Panc1 (cell line): ENCODE results near the gene CDH13.

ENCODE experiments used
- CTCF ChIP-seq: fragments of 450-650 bp; IDR thresholded peaks from 2 replicates; pipeline ENCODE4 v1.5.1; 2017; ENCODE audit warnings: mild to moderate bottlenecking
- POLR2AphosphoS5 ChIP-seq: IDR thresholded peaks from 2 replicates; pipeline ENCODE4 v1.6.1; 2012; ENCODE audit warnings: mild to moderate bottlenecking, low read depth, low read length, moderate library complexity
- REST ChIP-seq, 2 experiments: IDR thresholded peaks; 2 replicates each; pipeline ENCODE4 v1.6.1; 2011 to 2012; ENCODE audit warnings: low read depth in 2 of 2, control low read depth in 1 of 2, low read length in 1 of 2, mild to moderate bottlenecking in 1 of 2, moderate library complexity in 1 of 2; ENCODE audit not compliant: insufficient read depth in 1 of 2

GRCh38 chr16:83762992-83763358 is 1136.2 kb downstream of the CDH13 start:
- TF ChIP-seq CTCF = no peak
- no peak for TF ChIP-seq REST (IDR thresholded peaks at IDR 0.05; ENCODE audit: insufficient read depth in 1 of 2, low read depth in 2 of 2, low read length in 1 of 2)
- TF ChIP-seq POLR2AphosphoS5 = no peak
